ENCODE results near the gene TACC2. TPM values are rescaled to one million over a fixed set of nuclear protein-coding genes. Genes with fewer than 3 reads are reported as not detected.
A peak's percentile ranks its signal among the peaks of the same experiment; 100 is the strongest.

TACC2 gene
- total and polyA plus RNA-seq, 12 donors, result 68.1 to 451 (median 364) TPM

- ATAC-seq (no peak), DNase-seq (no peak)
- Histone ChIP-seq H3K27me3 (no peaks in the 10 kb centered on the region), H3K4me3 (no peak overlapping the region), H3K9me3 (no peaks in the 10 kb centered on the region), H3K4me1 (peaks cover 0 to 14% (median 6%) of the 10 kb centered on the region in 9 donors), H3K36me3 (no peaks in the 10 kb centered on the region), H3K27ac (no peak overlapping the region)
- WGBS, 2 donors, result 90 to 93% methylated on average over 8 of the region's 8 CpGs
- TF ChIP-seq CTCF (IDR thresholded peaks at IDR 0.05), result no peak
- intact Hi-C loops (cut with DNase I), result loop anchor here in 9 of 10 donors (5.0 to 10.0 kb wide), 6 partner anchors 46 to 1258 kb away; no protein-coding TSS in a partner anchor
Measured at GRCh38 chr10:122296363-122297120, 307.6 kb downstream of the TACC2 start.

GRCh38 chr10:122297583-122297982 lies 308.6 kb downstream of the TACC2 start:
- Histone ChIP-seq H3K4me1 (peaks cover 0 to 14% (median 6%) of the 10 kb centered on the region in 9 donors), H3K9me3 (no peaks in the 10 kb centered on the region), H3K27ac (no peak overlapping the region), H3K36me3 (no peaks in the 10 kb centered on the region), H3K4me3 (no peak overlapping the region), H3K27me3 (no peaks in the 10 kb centered on the region)
- ATAC-seq (no peak), DNase-seq (no peak)
- intact Hi-C loops (cut with DNase I), result loop anchor here in 9 of 10 donors (5.0 to 10.0 kb wide), 6 partner anchors 45 to 1257 kb away; no protein-coding TSS in a partner anchor
- WGBS, 2 donors, result 83 to 92% methylated on average over 8 of the region's 8 CpGs
- no peak for TF ChIP-seq CTCF (IDR thresholded peaks at IDR 0.05)

GRCh38 chr10:122298206-122298597 lies 309.2 kb downstream of the TACC2 start:
- Histone ChIP-seq H3K4me3 (no peak overlapping the region), H3K36me3 (no peaks in the 10 kb centered on the region), H3K27me3 (no peaks in the 10 kb centered on the region), H3K27ac (no peak overlapping the region), H3K9me3 (no peaks in the 10 kb centered on the region), H3K4me1 (peaks cover 0 to 14% (median 6%) of the 10 kb centered on the region in 9 donors)
- 83 to 89% methylated on average over 6 of the region's 6 CpGs for WGBS, 2 donors
- no peak for TF ChIP-seq CTCF (IDR thresholded peaks at IDR 0.05)
- ATAC-seq, result no peak
- no peak for DNase-seq
- intact Hi-C loops (cut with DNase I), result loop anchor here (1.0 to 10.0 kb wide), 15 partner anchors 44 to 1257 kb away; no protein-coding TSS in a partner anchor

- H3K4me3 ChIP-seq, result peak overlapping the region in 4 of 10 donors; percentile 2 to 25 (median 14)
- peak; percentile 77 to 92 (median 89) for ATAC-seq
- 26 to 28% methylated on average over 15 of the region's 15 CpGs for WGBS, 2 donors
Measured at GRCh38 chr10:122298598-122299301, 309.8 kb downstream of the TACC2 start.

More at GRCh38 chr10:122298598-122299301, 309.8 kb downstream of the TACC2 start:
- intact Hi-C loops (cut with DNase I), result loop anchor here (1.0 to 10.0 kb wide), 15 partner anchors 44 to 1256 kb away; no protein-coding TSS in a partner anchor
- H3K27me3 ChIP-seq, result no peaks in the 10 kb centered on the region
- no peak overlapping the region for H3K27ac ChIP-seq
- no peaks in the 10 kb centered on the region for H3K36me3 ChIP-seq
- peaks cover 0 to 14% (median 6%) of the 10 kb centered on the region in 9 donors for H3K4me1 ChIP-seq
- peak; percentile 70 to 72 for DNase-seq
- H3K9me3 ChIP-seq, result no peaks in the 10 kb centered on the region
- TF ChIP-seq CTCF (IDR thresholded peaks at IDR 0.05), result peak; percentile 84 to 96 (median 92)
